HG03135 (cell line): ENCODE measurements around the gene THOC2.
"Not testable (repeated sequence)": the region's sequence is repeated elsewhere in the genome, so short reads cannot be mapped to it uniquely, and the experiment has no call there.

Experiments
- ATAC-seq: cut with Tn5 transposase; IDR thresholded peaks from one replicate; pipeline ENCODE4 v1.9.1; 2021; ENCODE audit warnings: mild to moderate bottlenecking, moderate library complexity; ENCODE audit not compliant: unreplicated experiment

The THOC2 gene

DNA sequence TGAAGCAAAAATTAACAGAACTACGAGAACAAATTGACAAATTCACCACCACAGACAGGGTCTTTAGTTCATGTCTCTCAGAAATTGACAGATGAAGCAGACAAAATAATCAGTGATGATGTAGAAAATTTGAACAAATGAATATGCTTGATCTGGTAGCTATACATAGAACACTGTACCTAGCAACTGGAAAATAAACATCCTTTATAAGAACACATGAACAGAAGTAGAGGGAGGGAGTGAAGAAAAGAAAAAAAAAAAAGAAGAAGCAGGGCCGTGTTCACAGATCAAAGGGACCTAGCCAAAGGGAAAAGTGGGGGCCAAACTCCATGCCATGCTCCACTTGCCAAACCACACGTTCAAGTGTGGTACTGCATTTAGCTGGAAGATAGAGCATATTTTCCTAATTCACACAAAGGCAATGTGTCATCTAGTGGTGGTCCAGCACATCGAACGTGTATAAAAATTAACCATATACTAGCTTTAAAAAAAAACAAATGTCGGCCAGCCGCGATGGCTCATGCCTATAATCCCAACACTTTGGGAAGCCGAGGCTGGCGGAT is 5.6 kb upstream of the THOC2 start:
- ATAC-seq: no peak

DNA sequence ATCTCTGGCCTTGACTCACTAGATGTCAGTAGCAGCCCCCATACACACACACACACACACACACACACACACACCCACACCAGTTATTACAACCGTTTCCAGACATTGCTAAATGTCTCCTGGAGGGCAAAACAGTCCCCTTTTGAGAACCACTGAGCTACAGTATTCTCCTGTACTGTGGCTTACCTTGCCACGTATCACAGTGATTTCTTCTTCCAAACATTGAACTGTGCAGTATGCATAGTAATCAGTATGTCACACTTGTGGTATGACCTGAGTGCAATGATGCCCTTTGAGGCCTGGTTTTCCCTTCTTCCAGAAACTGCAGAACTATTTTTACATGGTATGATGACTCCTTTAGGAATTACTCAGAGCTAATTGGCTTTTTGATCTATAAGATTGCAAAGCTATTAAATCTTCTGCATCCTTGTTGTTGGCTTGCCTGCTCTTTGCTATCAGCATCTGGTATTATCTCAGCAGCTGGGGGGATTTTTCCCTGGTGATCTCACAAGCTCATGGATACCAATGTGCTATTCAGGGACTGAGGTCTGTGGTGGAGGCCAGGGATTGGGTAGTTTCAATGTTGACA is 3.6 kb upstream of the THOC2 start:
- ATAC-seq: no peak

DNA sequence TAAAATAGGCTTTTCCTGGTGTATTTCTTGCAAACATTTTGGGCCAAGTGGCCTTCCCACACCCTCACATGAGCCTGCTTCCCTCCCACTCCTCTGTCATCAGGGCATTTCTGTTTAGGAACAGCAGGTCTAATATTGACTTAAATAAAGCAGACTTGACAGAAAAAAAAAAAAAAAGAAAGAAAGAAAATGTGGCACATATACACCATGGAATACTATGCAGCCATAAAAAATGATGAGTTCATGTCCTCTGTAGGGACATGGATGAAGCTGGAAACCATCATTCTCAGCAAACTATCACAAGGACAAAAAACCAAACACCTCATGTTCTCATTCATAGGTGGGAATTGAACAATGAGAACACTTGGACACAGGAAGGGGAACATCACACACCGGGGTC is 2.3 kb upstream of the THOC2 start:
- not testable (repeated sequence) for ATAC-seq

DNA sequence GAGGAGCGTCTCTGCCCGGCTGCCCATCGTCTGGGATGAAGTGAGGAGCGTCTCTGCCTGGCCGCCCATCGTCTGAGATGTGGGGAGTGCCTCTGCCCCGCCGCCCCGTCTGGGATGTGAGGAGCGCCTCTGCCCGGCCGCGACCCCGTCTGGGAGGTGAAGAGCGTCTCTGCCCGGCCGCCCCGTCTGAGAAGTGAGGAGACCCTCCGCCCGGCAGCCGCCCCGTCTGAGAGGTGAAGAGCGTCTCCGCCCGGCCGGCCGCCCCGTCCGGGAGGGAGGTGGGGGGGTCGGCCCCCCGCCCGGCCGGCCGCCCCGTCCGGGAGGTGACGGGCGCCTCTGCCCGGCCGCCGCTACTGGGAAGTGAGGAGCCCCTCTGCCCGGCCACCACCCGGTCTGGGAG is 1.2 kb upstream of the THOC2 start:
- ATAC-seq: not testable (repeated sequence)

DNA sequence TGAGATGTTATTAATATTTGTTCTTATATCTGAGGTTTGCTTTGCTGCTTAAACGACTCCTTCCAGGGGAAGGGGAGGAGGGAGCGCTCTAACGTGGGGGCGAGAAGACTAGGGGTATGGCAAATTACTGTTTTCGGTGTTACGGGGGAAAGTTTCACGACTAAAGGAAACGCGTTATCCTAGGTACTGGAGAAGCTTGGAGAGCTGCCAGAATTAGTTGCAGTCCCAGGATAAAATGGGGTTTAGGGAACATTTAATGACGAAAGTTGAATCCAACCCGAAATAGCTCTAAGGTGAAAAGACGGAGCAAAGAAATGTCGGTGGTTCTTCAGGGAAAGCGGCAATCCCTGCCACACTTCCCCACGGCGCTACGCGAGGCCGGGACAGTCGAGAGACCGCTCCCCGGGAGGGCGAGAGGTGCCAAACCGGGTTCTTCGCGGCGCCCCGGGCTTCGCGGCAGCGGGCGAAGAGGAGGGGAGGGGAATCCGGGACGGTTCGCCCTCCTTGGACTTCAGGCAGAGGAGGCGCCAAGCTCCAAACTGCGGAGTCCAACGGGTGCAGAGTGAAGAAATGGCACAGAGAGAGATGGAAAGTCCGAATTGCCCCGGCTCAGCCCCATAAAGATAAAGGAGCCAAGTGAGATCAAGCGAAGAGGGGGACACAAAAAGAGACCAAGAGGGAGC is 724 bp downstream of the THOC2 start:
- ATAC-seq: peak; percentile 5

DNA sequence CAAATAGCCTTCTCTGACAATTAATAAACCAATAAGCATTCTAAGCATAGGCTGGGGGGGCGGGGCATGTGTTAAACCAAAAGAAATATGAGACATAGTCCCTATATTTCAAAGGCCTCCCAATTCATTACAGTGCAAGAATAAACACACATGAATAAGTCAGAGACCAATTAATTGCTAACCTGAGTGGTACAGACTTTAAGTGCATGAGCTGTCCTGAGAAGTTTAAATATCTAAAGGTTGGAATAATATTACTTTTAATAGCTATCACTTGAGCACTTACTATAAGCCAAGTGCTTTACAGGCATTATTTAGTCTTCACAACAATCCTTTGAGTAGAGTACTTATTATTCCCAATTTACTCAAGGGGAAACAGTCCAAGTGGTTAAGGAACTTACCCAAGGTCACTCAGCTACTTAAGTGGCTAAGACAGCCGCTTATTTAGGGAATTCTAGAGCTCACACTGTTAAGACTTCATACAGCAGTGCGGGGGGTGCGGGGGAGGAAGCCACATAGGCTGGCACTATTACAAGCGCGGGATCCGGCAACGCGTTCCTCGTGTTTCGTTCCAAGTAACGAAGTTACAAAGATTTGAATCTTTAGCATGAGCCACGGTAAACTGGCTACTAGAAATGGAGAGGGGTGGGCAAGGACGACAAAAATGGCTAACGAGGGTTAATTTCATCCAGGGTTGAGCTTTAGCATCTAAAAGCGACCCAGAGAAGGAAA is 1.4 kb downstream of the THOC2 start:
- ATAC-seq: no peak

DNA sequence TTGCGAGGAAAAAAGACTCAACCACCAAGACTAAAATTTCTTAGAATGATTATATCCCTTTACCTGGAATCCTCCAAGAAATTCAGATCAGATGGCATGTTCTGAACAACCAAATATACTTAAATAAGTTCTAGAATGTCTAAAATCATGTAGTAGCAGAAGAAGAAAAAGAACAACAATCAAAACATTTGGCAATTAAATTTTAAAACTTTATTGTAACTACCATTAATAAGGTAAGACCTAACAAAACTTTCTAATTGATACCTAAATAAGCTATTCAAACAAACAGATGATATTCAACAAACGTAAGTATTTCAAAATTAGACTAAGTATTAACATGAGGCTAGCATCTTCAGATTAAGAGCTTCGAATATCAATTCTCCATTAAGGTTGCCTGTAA is 4.3 kb downstream of the THOC2 start:
- ATAC-seq: no peak

DNA sequence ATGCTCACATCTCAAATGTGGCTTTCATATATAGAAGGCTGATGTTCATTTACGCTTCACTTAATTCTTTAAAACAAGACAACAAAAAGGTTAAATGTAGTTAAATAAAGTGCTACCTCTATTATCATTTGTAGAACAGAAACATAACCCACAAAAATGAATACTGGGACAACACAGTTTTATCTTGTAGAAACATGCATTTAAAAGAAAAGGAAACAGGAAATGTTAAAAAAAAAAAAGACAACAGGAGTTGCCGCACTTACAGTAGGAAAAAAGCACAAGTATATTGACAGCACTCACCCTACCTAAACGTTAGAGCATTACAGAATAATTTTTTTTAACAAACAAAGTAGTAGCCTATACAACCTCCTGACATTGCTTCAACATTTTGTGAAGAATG is 4.8 kb downstream of the THOC2 start:
- ATAC-seq: no peak

DNA sequence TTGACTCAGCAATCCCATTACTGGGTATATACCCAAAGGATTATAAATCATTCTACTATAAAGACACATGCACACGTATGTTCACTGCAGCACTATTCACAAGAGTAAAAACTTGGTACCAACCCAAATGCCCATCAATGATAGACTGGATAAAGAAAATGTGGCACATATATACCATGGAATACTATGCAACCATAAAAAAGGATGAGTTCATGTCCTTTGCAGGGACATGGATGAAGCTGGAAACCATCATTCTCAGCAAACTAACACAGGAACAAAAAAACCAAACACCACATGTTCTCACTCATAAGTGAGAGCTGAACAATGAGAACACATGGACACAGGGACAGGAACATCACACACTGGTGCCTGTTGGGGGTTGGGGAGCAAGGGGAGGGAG is 10.7 kb downstream of the THOC2 start:
- ATAC-seq: not testable (repeated sequence)

DNA sequence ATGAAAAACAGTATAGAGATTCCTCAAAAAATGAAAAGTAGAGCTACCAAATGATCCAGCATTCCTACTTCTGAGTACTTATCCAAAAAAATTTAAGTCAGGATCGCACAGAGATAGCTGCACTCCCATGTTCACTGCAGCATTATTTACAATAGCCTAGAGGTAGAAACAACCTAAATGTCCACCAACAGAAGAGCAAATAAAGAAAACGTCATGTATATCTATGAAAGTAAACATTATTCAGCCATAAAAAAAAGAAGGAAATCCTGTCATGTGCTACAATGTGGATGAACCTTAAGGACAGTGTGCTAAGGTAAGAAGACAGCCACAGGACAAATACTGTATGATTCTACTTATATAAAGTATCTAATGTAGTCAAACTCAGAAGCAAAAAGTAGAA is 12.4 kb downstream of the THOC2 start:
- no peak for ATAC-seq

DNA sequence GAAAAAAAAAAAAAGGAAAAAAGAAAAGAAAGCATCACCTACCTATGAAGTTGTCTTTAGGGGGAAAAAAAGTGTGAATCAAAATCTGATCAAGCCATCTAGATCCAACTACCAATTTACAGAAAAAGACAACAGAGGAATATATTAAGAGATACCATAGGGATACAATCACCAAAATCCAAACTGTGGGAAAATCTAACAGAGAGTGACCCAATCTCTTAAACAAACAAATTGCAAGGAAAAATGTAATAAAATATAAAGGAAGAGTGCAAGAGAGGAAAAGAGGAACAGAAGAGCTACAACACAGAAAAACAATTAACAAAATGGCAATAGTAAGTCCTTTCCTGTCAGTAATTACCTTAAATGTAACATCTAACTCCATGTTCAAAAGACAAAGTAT is 19.0 kb downstream of the THOC2 start:
- no peak for ATAC-seq

DNA sequence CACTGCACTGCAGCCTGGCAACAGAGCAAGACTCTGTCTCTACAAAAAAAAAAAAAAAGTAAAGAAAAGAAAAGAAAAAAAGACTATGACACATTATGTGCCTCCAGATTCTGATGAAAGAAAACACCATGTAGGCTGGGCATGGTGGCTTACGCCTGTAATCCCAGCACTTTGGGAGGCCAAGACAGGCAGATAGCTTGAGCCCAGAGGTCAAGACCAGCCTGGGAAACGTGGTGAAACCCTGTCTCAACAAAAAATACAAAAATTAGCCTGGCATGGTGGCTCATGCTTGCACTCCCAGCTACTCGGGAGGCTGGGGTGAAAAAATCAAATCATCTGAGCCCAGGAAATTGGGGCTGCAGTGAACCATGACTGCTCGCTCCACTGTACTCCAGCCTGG is 19.4 kb downstream of the THOC2 start:
- ATAC-seq: no peak

DNA sequence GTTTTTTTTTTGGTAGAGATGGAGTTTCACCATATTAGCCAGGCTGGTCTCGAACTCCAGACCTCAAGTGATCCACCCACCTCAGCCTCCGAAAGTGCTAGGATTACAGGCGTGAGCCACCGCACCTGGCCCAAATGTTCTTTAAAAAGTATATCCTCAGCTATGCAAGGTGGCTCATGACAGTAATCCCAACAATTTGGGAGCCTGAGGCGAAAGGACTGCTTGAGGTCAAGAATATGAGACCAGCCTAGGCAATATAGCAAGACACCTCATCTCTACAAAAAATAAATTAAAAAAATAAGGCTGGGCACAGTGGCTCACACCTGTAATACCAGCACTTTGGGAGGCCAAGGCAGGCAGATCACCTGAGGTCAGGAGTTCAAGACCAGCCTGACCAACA is 21.7 kb downstream of the THOC2 start:
- ATAC-seq: not testable (repeated sequence)

DNA sequence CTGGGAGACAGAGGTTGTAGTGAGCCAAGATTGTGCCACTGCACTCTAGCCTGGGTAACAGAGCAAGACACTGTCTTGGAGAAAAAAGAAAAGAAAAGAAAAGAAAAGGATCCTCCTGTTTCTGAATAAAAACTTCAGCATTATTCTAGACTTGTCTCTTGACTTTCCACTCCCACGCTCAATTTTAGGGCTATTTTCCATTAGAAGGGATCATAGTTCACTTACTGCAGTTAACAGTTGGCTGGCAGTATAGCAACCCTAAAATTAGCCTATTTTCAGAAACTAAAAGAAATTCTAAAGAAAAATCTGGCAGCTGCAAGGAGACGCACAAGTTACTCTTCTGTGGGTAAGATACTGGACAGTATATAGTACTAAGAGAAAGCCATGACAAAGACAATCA is 28.1 kb downstream of the THOC2 start:
- ATAC-seq: no peak

DNA sequence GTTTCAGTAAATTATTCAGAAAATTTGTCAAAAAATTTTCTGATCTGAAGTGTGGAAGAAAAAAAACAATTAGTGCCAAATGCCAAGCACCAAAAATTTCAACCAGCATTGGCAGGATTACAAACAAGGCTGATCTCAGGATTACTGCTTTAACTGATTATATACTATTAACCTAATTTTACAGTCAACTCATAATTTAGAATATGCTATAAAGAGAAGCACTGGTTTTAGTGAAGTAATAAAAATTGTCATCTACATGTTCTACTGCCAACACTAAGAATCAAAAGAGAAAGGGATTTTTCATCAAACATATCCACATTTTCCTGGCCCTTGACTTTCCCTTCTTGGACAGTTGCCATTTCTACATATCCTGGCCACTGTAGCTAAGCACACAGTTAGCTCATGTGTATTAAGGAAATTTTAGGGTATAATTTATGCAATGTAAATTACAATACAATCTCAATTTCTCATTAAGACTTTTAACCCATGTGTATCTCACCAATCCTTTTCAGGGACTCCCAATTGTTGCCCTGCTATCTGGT is 33.8 kb downstream of the THOC2 start:
- ATAC-seq: no peak

DNA sequence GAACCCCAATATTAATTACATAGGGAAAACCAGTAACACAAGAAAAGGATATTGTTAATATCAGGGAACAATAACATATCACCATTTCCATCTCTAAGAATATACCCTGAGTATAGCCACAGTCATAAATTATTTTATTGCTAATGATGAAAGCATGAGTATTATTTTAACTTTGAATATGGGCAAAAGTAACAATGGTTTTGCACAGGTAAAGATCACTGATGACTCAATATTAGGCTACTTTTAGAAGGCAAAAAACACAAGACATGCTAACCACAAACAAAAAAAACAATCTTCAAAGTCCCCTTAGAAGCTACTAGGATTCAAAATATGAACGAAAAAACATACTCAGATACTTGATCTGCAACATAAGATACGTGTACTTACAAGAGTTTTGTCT is 36.5 kb downstream of the THOC2 start:
- no peak for ATAC-seq

DNA sequence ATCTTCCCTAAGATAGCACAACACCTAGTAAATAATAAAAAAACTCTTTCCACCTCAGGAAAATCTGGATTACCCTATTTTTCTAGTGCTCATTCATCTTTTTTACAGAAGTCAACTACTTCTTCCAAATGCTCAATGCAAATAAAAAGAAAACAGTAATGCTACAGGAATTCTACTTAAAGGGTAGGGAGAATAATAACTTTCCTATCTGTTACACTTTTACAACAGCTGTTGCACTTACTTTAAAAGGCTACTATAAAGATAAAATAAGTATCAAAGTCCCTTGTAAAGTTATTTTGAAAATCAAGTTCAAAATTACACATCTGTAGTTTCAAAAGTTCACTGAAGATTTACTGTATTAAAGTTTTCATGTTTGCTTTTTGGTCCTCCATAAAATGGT is 37.6 kb downstream of the THOC2 start:
- ATAC-seq: no peak

DNA sequence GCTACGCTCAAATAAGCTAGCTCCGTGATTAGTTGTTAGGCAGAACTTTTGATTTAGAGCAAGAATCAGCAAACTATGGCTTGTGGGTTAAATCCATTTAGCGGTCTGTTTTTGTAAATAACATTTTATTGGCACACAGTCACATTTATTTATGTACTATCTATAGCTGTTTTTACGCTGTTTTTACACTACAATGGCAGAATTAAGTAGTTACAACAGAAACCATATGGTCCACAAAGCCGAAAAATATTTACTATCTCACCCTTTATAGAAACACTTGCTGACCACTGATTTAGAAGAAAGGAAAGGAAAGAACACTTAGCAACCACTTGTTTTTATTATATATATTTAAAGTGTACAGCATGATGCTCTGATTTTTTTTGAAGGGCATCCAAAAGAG is 41.1 kb downstream of the THOC2 start:
- no peak for ATAC-seq

DNA sequence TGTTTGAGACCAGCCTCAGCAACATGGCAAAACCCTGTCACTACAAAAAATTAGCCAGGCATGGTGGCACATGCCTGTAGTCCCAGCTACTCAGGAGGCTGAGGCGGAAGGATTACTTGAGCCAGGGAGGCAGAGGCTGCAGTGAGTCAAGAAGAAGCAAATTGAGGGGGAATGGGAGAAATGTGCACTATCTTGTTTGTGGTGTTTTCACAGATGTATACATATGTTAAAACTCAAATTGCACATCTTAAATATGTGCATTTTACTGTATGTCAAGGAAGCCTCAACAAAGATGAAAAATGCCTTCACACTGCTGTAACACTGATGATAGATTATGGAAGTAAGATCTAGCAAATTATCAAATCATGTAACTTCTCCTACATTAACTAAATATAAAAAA is 44.3 kb downstream of the THOC2 start:
- ATAC-seq: no peak

DNA sequence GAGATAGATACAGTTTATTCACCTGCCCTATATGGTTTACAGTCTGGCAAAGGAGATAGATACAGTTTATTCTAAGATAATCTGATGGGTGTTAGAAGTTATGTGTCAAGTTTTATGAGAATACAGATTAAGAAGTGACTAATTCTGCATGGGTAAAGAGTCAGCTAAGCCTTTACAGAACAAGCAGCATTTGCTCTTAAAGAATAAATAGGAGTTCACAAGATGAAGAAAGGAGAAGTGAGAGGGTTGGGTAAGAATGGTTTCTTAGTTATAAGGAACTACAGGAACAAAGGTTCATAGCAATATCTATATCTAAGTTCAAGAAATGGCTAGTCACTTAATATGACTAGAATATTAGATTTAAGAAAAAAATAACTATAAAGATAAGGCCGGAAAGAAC is 47.6 kb downstream of the THOC2 start:
- no peak for ATAC-seq

DNA sequence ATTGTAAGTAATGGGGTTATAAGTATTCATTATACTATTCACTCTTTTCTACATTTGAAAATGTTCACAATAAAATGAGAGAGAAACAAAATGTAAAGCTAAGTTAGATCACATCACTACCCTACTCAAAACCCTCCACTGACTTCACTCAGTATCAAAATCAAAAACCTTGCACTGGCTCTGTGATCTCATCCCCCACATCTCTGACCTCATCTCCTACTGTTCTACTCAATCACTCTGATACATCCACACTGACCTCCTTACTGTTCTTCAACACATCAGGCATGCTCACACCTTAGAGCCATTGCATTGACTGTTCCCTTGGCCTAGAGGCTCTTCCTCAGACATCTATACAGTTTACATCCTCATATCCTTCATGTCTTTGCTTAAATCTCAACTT is 50.7 kb downstream of the THOC2 start:
- ATAC-seq: no peak
